Activated CD8-positive, alpha-beta T cell treated with anti-CD3 and anti-CD28 coated beads for 36 hours (primary cell): Measurements from ENCODE around the gene SLC39A11. TPM values are rescaled to one million over a fixed set of nuclear protein-coding genes. Genes with fewer than 3 reads are reported as not detected.
A peak's percentile ranks its signal among the peaks of the same experiment; 100 is the strongest.

Experiments
- ATAC-seq: fragments of 200-7000 bp; cut with Tn5 transposase; one replicate; pipeline ENCODE4 v1.10.0; 2021; ENCODE audit warnings: mild to moderate bottlenecking, moderate library complexity
- CTCF ChIA-PET: fragments of 350-600 bp; sonication (Branson Sonifier 250); formaldehyde crosslinking; loops from one replicate; lab custom pipeline; 2021; ENCODE audit warnings: antibody characterized with exemption; lab: Charles Lee
- POLR2A ChIA-PET: fragments of 350-600 bp; sonication (Branson Sonifier 250); formaldehyde crosslinking; loops from one replicate; lab custom pipeline; 2021; ENCODE audit warnings: antibody characterized with exemption; lab: Charles Lee
- DNase-seq: peaks from one replicate; pipeline ENCODE4 v3.0.0-alpha.2; 2020
- H3K27ac Mint-ChIP-seq: one replicate; pipeline ENCODE4 v1.8.0; 2021; ENCODE audit warnings: mild to moderate bottlenecking, mixed read lengths
- H3K27me3 Mint-ChIP-seq: one replicate; pipeline ENCODE4 v1.8.0; 2021; ENCODE audit warnings: mixed read lengths
- H3K36me3 Mint-ChIP-seq: one replicate; pipeline ENCODE4 v1.8.0; 2021; ENCODE audit warnings: low read depth, mixed read lengths
- H3K4me1 Mint-ChIP-seq: one replicate; pipeline ENCODE4 v1.8.0; 2021; ENCODE audit warnings: low read depth, mixed read lengths
- H3K4me3 Mint-ChIP-seq: one replicate; pipeline ENCODE4 v1.8.0; 2021; ENCODE audit warnings: mild to moderate bottlenecking, moderate library complexity, mixed read lengths
- H3K9me3 Mint-ChIP-seq: one replicate; pipeline ENCODE4 v1.8.0; 2021; ENCODE audit warnings: mixed read lengths
- intact Hi-C: fragments of 100-400 bp; cut with micrococcal nuclease; formaldehyde crosslinking; loops from one replicate; pipeline ENCODE4 v1.10.0; 2022
- total RNA-seq, 2 experiments: library from RNA; stranded (reverse); gene quantifications; one replicate each; pipeline ENCODE4 v1.2.3, GENCODE V29; 2021
- TF ChIP-seq, protein P1 (sequence below): fragments of 200-600 bp; IDR thresholded peaks from one replicate; pipeline ENCODE4 v1.8.0; 2022; ENCODE audit warnings: antibody characterized with exemption, mild to moderate bottlenecking

The SLC39A11 gene
- total RNA-seq, 2 experiments from 2014 or later, result 14.4 to 14.9 TPM

DNA sequence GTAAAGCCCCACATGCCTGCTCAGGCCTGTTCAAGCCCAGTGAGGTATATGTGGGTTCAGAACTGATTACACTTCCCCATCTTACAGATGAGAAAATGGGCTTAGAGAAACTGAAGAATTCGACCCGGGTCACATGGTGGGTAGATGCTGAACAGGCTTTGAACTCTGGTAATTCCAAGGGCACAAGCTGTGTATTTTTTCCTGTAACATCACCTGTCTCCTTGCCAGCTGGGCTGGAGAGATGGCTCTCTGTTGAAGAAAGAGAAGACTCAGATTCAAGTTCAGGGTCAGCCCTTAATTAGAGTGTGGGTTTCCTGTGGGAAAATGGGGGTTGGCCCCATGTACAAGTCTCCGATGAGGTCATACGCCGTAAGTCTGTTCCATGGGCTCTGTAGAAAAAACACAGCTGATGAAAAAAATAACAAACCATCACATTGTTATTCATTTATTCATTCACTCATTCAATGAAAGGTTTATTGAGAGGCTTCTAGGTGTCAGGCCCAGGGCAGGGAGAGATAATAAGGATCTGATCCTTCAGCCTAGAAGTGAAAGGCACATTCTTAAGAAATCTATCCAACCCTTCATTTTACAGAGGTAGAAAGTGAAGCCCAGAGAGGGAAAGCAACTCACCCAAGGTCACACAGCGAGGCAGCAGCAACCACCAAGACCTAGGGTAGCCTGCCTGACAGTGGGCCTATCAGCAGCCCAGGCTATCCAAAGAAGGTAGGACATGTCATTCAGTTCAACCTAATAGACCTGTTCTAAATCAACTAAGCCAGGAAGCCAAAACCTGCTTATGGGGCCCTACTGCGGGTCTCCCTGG, 488.9 kb downstream of the SLC39A11 start:
- TF ChIP-seq, protein P1, sequence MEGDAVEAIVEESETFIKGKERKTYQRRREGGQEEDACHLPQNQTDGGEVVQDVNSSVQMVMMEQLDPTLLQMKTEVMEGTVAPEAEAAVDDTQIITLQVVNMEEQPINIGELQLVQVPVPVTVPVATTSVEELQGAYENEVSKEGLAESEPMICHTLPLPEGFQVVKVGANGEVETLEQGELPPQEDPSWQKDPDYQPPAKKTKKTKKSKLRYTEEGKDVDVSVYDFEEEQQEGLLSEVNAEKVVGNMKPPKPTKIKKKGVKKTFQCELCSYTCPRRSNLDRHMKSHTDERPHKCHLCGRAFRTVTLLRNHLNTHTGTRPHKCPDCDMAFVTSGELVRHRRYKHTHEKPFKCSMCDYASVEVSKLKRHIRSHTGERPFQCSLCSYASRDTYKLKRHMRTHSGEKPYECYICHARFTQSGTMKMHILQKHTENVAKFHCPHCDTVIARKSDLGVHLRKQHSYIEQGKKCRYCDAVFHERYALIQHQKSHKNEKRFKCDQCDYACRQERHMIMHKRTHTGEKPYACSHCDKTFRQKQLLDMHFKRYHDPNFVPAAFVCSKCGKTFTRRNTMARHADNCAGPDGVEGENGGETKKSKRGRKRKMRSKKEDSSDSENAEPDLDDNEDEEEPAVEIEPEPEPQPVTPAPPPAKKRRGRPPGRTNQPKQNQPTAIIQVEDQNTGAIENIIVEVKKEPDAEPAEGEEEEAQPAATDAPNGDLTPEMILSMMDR, result no peak
- no peak for DNase-seq
- Mint-ChIP-seq H3K4me1 (no peaks in the 10 kb centered on the region), H3K36me3 (no peaks in the 10 kb centered on the region), H3K4me3 (no peak overlapping the region), H3K27ac (no peak overlapping the region), H3K27me3 (peaks cover 16% of the 10 kb centered on the region), H3K9me3 (peaks cover 12% of the 10 kb centered on the region)
- no peak for ATAC-seq
- ChIA-PET POLR2A (no interaction called here), CTCF (interaction anchor here (1.0 to 1.1 kb wide), 2 partner anchors 10 to 43 kb away, joined by 3 to 4 read pairs; no protein-coding TSS in a partner anchor)
- intact Hi-C loops, result no loop called here

DNA sequence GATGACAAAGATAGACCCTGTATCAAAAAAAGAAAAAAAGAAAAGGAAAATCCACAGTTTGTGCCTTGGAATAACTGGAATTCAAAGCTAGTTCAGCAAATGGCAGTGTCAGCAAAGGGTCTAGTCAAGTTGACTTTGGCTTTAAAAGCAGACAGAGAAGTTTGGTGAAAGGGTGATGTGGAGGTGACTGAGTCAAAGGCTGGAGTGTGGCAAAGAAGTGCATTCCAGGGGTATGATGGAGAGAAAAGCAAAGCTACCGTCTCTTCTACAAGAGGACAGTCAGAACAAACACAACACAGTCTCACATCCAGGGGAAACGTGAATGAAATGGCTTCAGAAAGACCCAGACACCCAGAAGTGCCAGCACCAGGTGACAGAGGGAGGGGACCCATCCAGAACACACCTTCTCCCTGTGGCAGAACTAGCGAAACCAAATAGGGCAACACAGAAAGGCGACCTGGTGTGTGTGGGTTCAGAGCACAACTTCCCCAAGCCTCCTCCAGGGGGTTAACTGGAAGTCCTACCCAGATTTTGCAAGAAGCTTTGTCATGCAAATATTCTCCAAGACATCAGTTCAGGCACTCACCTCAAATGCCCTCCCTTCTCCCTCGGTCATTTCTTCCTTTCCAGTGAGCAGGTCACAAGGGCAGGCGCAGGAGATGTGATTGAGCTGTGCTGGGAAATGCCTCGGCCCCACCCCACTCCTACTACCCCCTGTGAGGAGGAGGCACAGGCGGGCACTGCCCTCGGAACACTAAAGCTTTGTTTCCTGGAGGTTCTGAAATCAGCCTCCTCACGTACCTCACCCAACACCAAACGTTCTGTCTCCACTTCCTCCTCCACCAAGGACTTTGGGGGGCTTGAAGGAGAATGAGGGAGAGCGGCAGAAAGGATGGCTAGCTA, 489.7 kb downstream of the SLC39A11 start:
- Mint-ChIP-seq H3K4me1 (no peaks in the 10 kb centered on the region), H3K9me3 (peaks cover 5% of the 10 kb centered on the region), H3K36me3 (no peaks in the 10 kb centered on the region), H3K27ac (no peak overlapping the region), H3K27me3 (peaks cover 16% of the 10 kb centered on the region), H3K4me3 (no peak overlapping the region)
- ChIA-PET CTCF (interaction anchor here (0.6 to 1.1 kb wide), 3 partner anchors 8 to 42 kb away, joined by 3 to 4 read pairs (median 3); no protein-coding TSS in a partner anchor), POLR2A (no interaction called here)
- TF ChIP-seq, protein P1, result no peak
- intact Hi-C loops, result no loop called here
- peak; percentile 34 for ATAC-seq
- no peak for DNase-seq

DNA sequence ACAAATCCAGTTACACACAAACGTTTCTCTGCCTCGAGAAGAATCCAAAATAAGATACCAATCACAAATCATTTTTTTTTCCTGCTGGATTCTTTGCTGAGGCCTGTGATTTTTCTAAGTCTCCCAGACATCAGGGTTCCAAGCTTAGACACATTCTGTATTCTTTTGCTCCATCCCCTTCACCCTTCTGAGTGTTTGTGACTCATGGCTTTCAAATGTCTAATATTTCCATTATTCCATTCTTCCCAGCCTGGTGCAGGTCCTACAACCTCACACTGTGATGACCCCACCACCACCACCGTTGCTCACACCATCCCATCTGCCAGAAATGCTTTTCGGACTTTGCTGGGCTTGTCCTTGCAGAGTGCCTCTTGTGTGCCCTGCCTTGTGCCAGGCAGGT, 491.6 kb downstream of the SLC39A11 start:
- H3K4me3 Mint-ChIP-seq, result no peak overlapping the region
- H3K27me3 Mint-ChIP-seq, result peaks cover 14% of the 10 kb centered on the region
- ATAC-seq (no peak), DNase-seq (no peak)
- ChIA-PET CTCF (no interaction called here), POLR2A (no interaction called here)
- no peaks in the 10 kb centered on the region for H3K9me3 Mint-ChIP-seq
- intact Hi-C loops, result no loop called here
- H3K27ac Mint-ChIP-seq, result no peak overlapping the region
- TF ChIP-seq, protein P1, result no peak
- H3K4me1 Mint-ChIP-seq, result no peaks in the 10 kb centered on the region
- H3K36me3 Mint-ChIP-seq, result no peaks in the 10 kb centered on the region

DNA sequence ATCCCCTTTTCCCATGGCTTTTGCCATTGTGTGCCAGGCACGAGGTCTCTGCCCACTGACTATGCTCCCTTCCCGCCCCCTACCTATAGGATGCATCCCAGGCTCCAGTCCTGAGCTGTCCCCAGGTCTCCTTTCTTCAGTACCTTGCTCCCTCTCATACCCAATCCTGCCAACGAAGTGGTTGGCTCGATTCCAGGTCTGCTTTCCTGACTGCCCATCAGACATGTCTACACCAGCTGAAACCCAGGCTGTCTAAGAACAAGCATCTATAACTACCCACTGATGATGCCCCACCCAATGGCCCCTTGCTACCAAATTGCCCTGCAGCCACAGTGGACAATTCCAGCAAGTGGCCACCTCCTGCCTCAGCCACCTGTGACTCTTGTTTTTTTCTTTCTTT, 492.6 kb downstream of the SLC39A11 start:
- no peaks in the 10 kb centered on the region for H3K9me3 Mint-ChIP-seq
- peaks cover 16% of the 10 kb centered on the region for H3K27me3 Mint-ChIP-seq
- ChIA-PET POLR2A (no interaction called here), CTCF (no interaction called here)
- TF ChIP-seq, protein P1, result no peak
- no peaks in the 10 kb centered on the region for H3K36me3 Mint-ChIP-seq
- H3K4me1 Mint-ChIP-seq, result no peaks in the 10 kb centered on the region
- ATAC-seq (no peak), DNase-seq (no peak)
- intact Hi-C loops, result no loop called here
- no peak overlapping the region for H3K27ac Mint-ChIP-seq
- no peak overlapping the region for H3K4me3 Mint-ChIP-seq
